ENCODE measurements around the gene PLOD2. TPM values are rescaled to one million over a fixed set of nuclear protein-coding genes. Genes with fewer than 3 reads are reported as not detected.

Gene PLOD2
- 25.7 TPM for total RNA-seq

GRCh38 chr3:146160964-146161662, at the start of gene PLOD2:
PLOD2 (minus strand) TSS chr3:146161184; CDS start chr3:146160989, 195 bp downstream.
- ATAC-seq (peak; percentile 86), DNase-seq (ENCODE audit: low spot score) (peak; percentile 92)

GRCh38 chr3:146209371-146209770, 48.4 kb upstream of the PLOD2 start:
- ATAC-seq: no peak
- DNase-seq (ENCODE audit: low spot score): no peak

- no peak for ATAC-seq
- DNase-seq (ENCODE audit: low spot score): no peak
These were observed 42.8 kb upstream of the PLOD2 start for GRCh38 chr3:146203776-146204175.

- ATAC-seq (no peak), DNase-seq (ENCODE audit: low spot score) (no peak)
These were observed 39.7 kb upstream of the PLOD2 start for GRCh38 chr3:146200461-146201220.

GRCh38 chr3:146199762-146200161, 38.8 kb upstream of the PLOD2 start:
- ATAC-seq (no peak), DNase-seq (ENCODE audit: low spot score) (no peak)

GRCh38 chr3:146196789-146197188, 35.8 kb upstream of the PLOD2 start:
- no peak for ATAC-seq
- no peak for DNase-seq (ENCODE audit: low spot score)

- no peak for ATAC-seq
- no peak for DNase-seq (ENCODE audit: low spot score)
These were observed 34.6 kb upstream of the PLOD2 start for GRCh38 chr3:146195605-146196004.

- ATAC-seq (no peak), DNase-seq (ENCODE audit: low spot score) (no peak)
These were observed 34.0 kb upstream of the PLOD2 start for GRCh38 chr3:146195030-146195429.

- DNase-seq (ENCODE audit: low spot score) (no peak), ATAC-seq (no peak)
These were observed 30.1 kb upstream of the PLOD2 start for GRCh38 chr3:146191051-146191450.

- ATAC-seq: peak; percentile 97
- DNase-seq (ENCODE audit: low spot score): no peak
These were observed 28.7 kb upstream of the PLOD2 start for GRCh38 chr3:146189519-146190173.

GRCh38 chr3:146187334-146187950, 26.5 kb upstream of the PLOD2 start:
- DNase-seq (ENCODE audit: low spot score): no peak
- ATAC-seq: peak; percentile 74

- no peak for DNase-seq (ENCODE audit: low spot score)
These were observed 23.4 kb upstream of the PLOD2 start for GRCh38 chr3:146184241-146185015.

GRCh38 chr3:146181216-146181615, 20.2 kb upstream of the PLOD2 start:
- ATAC-seq: no peak

More at GRCh38 chr3:146184241-146185015, 23.4 kb upstream of the PLOD2 start:
- no peak for ATAC-seq

GRCh38 chr3:146180376-146180775, 19.4 kb upstream of the PLOD2 start:
- ATAC-seq: no peak

More at GRCh38 chr3:146181216-146181615, 20.2 kb upstream of the PLOD2 start:
- DNase-seq (ENCODE audit: low spot score): no peak

GRCh38 chr3:146178006-146178689, 17.2 kb upstream of the PLOD2 start:
- DNase-seq (ENCODE audit: low spot score) (no peak), ATAC-seq (no peak)

More at GRCh38 chr3:146180376-146180775, 19.4 kb upstream of the PLOD2 start:
- DNase-seq (ENCODE audit: low spot score): no peak

- DNase-seq (ENCODE audit: low spot score): no peak
- no peak for ATAC-seq
These were observed 16.5 kb upstream of the PLOD2 start for GRCh38 chr3:146177519-146177918.

- no peak for DNase-seq (ENCODE audit: low spot score)
- ATAC-seq: no peak
These were observed 16.1 kb upstream of the PLOD2 start for GRCh38 chr3:146177072-146177471.

GRCh38 chr3:146172586-146172985, 11.6 kb upstream of the PLOD2 start:
- ATAC-seq: no peak
- no peak for DNase-seq (ENCODE audit: low spot score)

GRCh38 chr3:146170591-146170990, 9.6 kb upstream of the PLOD2 start:
- DNase-seq (ENCODE audit: low spot score) (no peak), ATAC-seq (no peak)

GRCh38 chr3:146169891-146170290, 8.9 kb upstream of the PLOD2 start:
- ATAC-seq (no peak), DNase-seq (ENCODE audit: low spot score) (no peak)
